ENCODE measurements around the gene MS4A2.
"Not testable (repeated sequence)": the region's sequence is repeated elsewhere in the genome, so short reads cannot be mapped to it uniquely, and the experiment has no call there.

The MS4A2 gene

DNA sequence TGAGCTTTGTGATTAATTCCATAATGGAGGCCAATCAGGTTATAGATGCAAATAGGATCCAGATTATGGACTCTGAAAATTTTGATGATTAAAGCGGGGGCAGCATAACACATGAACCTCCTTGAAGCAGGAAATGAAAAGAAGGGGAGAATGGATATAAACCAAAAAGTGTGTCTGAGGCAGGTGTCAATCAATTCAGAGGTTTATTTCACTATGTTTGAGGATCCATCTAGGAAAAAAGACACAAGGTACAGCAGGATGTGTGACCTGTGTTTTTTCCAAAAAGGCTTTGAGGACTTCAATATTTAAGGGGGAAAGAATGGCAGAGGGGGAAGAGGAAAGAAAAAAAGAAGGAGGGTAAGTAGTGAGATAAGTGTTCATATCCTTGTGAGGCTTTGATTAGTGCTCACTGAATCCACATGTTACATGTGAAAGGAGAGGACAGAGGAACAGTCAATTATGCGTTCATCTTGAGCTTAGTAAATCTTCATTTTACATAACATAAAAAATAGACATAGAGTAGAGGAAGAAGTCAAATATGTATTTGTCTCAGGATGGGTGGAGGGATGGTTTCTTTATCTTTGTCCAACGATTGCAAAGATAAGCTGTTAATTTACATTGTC lies 34.1 kb downstream of the MS4A2 start:
- TF ChIP-seq ZNF274 (IDR thresholded peaks at IDR 0.05; ENCODE audit: low read depth, low read length), result no peak

DNA sequence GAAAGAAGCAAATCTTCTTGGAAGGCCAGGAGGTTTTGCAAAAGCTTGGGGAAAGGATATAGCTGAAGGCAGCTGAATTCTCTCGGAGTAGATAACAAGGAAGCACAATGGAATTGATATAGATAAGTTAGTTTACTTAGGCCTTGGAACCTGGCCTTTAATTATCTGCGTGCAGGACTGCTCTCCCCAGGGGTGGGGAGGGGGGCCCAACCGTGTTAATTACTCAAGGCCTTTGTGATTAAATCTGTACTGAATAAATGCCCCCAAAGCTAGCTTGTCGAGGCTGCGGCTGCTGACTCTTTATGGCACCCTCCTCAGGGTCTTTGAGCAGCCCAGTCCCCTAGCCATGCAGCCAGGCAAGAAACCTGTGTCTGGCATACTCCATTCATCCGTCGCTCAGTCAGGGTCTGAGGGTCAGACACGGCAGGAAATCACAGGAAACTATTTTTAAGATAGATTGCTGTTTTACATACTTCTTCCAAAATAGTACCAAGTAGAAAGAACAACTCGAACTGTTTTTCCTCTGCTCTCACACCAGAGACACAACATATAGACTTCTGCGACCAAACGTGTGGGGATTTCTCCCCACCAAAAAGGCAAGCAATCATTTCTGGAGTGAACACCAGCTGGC lies 36.5 kb downstream of the MS4A2 start:
- H3K4me3 ChIP-seq (ENCODE audit: low read length), result no peak overlapping the region
- TF ChIP-seq ZNF274 (IDR thresholded peaks at IDR 0.05; ENCODE audit: low read depth, low read length), result no peak

More for the DNA sequence above, 34.1 kb downstream of the MS4A2 start:
- H3K4me3 ChIP-seq (ENCODE audit: low read length), result no peak overlapping the region

DNA sequence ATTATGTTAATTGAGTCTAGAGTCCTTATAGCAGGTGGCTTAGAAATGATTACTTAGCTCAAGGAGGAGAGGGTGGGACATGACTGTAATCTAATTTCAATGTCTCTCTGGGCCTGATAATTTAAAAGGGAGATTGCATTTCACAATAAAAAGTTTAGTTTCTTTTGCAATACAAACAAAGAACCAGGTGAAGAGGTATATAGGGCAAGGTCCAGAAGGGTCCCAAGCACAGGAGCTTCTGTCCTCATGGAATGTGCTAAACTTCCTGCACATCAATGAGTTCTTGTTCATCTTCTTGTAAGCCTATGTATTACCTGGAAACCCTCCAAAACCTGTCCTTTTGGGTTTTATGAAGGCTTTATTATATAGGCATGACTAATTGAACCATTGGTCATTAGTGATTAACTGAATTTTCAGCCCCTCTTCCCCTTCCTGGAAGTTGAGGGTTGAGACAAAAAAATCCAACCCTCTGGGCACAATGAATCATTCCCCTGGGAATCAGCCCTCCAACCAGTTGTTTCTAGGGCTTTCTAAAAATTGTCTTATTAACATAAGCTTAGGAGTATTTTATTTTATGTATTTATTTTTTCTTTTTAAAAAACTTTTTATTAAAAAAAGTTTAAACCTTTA lies 37.6 kb downstream of the MS4A2 start:
- no peak for TF ChIP-seq ZNF274 (IDR thresholded peaks at IDR 0.05; ENCODE audit: low read depth, low read length)
- H3K4me3 ChIP-seq (ENCODE audit: low read length), result no peak overlapping the region

DNA sequence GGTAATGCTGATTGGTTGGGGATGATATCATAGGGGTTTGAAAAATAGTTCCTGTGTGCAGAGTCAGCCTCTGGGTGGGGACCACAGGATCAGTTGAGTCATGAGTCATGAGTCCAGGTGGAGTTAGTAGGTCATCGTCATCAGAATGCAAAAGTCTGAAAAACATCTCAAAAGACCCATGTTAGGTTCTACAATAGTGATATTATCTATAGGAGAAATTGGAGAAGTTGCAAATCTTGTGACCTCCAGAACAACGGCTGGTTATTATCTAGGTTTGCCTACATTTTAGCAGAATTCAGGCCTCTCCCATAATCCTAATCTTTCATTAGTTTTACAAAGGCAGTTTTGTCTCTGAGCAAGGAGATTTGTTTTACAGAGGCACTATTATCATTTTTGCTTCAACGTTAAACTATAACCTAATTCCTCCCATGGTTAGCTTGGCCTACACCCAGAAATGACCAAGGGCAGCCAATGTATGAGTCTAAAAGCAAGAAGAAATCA lies 38.9 kb downstream of the MS4A2 start:
- no peak overlapping the region for H3K4me3 ChIP-seq (ENCODE audit: low read length)
- no peak for TF ChIP-seq ZNF274 (IDR thresholded peaks at IDR 0.05; ENCODE audit: low read depth, low read length)

DNA sequence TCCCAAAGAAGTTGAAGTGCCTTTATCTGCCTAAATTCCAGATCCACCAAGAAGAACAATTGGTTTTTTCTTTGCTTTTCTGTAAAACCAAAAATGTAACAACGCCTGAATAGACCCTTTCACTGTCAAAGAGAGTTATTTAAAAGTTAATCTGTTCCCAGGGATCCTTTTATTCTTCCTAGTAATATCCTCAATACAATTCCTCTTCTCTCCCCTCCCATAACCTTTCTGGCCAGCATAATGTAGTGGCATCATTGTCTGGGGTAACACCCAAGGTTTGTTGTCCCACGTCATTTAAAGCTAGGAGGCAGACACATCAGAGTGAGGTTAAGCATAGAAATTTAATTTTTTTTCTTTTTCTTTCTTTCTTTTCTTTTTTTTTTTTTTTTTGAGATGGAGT lies 39.9 kb downstream of the MS4A2 start:
- no peak overlapping the region for H3K4me3 ChIP-seq (ENCODE audit: low read length)
- no peak for TF ChIP-seq ZNF274 (IDR thresholded peaks at IDR 0.05; ENCODE audit: low read depth, low read length)

DNA sequence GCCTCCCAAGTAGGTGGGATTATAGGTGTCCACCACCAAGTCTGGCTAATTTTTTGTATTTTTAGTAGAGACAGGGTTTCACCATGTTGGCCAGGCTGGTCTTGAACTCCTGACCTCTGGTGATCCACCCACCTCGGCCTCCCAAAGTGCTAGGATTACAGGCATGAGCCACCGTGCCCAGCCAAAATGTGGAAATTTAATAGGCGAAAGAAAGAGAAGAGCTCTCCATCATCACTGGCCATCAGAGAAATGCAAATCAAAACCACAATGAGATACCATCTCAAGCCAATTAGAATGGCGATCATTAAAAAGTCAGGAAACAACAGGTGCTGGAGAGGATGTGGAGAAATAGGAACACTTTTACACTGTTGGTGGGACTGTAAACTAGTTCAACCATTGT lies 40.4 kb downstream of the MS4A2 start:
- not testable (repeated sequence) for H3K4me3 ChIP-seq (ENCODE audit: low read length)

DNA sequence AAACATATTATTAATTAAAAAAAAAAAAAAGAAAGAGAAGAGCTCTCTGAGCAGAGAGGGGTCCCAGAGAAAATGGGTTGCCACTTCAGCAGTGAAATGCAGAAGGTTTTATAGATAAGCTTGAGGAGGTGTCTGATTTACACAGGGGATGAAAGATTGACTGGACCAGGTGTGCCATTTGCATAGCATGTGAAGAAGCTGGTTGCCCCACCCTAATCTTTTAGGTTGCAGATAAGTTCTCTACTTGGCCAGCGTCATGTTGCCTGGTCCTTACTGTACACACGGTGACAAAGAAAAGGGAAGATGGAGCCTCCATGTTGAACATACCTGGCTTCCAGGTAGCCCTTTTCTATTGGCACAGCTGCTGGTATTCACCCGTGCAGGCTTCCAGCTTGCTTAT lies 41.4 kb downstream of the MS4A2 start:
- no peak overlapping the region for H3K4me3 ChIP-seq (ENCODE audit: low read length)
- no peak for TF ChIP-seq ZNF274 (IDR thresholded peaks at IDR 0.05; ENCODE audit: low read depth, low read length)

DNA sequence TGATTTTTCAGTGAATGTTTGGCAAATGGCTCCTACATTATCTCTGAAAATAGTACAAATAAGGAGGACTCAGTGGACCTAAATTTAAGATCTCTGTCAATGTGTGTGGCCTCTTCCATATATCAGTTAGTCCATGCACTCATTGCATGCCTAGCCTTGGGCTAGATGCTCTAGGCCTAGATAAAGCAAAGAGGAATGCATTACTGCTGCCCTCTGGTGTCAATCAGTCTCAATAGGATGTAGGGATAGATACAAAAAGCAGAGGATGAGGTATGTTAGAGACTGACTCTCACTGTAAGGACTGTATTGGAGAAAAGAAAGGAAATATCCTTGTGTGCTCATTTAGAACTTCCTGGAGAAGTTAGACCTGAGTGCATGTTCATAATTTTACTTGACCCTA lies 42.0 kb downstream of the MS4A2 start:
- no peak overlapping the region for H3K4me3 ChIP-seq (ENCODE audit: low read length)
- no peak for TF ChIP-seq ZNF274 (IDR thresholded peaks at IDR 0.05; ENCODE audit: low read depth, low read length)

DNA sequence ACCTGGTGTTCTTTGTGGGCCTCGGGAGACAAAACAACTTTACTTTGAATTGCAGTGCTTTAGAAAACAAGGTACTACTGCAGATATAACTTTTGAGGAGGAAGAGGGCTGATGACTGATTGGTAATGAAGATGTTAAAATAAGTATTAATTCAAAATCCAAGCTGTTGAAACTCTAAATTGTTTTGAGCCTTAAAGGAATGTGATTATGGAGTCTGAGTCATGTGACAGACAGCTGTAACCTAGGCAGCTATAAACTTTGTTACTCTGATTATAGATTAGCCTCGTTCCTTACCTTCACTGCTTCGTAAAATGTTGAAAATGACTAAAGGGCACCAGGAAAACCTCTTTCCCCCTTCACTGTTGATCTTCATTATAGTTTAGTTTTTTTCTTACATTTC lies 43.4 kb downstream of the MS4A2 start:
- TF ChIP-seq ZNF274 (IDR thresholded peaks at IDR 0.05; ENCODE audit: low read depth, low read length), result no peak

DNA sequence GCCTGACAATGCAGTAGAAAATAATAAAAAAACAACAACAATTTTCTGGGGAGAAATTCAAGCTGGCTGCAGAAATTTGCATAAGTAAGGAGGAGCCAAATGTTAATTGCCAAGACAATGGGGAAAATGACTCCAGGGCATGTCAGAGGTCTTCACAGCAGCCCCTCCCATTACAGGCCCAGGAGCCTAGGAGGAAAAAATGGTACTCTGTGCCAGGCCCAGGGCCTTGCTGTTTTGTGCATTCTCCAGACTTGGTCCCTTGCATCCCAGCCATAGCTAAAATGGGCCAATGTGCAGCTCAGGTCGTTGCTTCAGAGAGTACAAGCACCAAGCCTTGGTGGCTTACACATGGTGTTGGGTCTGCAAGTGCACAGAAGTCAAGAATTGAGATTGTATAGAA lies 45.5 kb downstream of the MS4A2 start:
- TF ChIP-seq ZNF274 (IDR thresholded peaks at IDR 0.05; ENCODE audit: low read depth, low read length), result no peak
- no peak overlapping the region for H3K4me3 ChIP-seq (ENCODE audit: low read length)

More for the DNA sequence above, 43.4 kb downstream of the MS4A2 start:
- no peak overlapping the region for H3K4me3 ChIP-seq (ENCODE audit: low read length)

DNA sequence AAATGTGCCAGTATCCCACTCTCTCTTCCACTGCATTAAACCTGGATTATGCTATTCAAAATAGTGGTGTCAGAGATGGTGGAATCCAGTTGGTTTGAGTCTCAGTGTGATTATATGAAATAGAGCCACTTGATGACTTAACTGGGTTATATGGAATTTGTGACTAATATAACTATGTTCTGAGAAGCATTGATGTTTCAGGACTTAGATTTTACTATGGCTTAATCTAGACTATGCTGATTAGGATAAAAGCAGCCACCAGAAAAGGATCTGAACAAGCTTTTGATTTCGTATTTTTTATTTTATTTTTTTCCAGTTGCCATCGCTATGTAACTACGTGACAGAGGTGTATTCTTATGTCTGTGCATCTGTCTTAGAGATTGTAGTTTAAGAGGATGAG lies 55.3 kb downstream of the MS4A2 start:
- no peak for TF ChIP-seq ZNF274 (IDR thresholded peaks at IDR 0.05; ENCODE audit: low read depth, low read length)
- H3K4me3 ChIP-seq (ENCODE audit: low read length), result no peak overlapping the region

DNA sequence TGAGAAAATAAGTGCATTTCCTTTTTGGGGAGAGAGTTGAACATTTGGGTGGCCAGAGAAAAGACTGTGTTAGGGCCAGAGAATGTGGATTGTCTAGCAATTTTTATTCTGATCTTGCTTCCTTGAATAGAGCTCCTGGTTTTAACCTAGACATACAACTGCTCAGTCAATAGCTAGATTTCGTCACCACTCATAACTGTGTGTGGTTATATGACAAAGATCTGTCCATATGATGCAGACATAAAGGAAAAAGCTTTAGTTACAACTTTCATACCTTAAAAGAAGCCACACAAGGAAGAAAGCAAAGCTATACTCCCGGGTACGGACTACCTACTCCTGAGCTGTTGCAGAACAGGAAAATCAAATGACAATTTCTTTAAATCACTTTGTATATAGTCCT lies 57.2 kb downstream of the MS4A2 start:
- TF ChIP-seq ZNF274 (IDR thresholded peaks at IDR 0.05; ENCODE audit: low read depth, low read length), result no peak
- no peak overlapping the region for H3K4me3 ChIP-seq (ENCODE audit: low read length)

Data from GM08714 (cell line).